Esophagus squamous epithelium (tissue), 5 donors: ENCODE data around the gene ANKRD11. TPM values are rescaled to one million over a fixed set of nuclear protein-coding genes. Genes with fewer than 3 reads are reported as not detected.

ENCODE experiments used
- DNase-seq: peaks from one replicate; lab custom pipeline; 2025; lab: John Stamatoyannopoulos, UW
- H3K27ac ChIP-seq, 4 donors: fragments of 200-600 bp; sonication (generic); one replicate each; pipeline ENCODE4 v1.5.1; 2016 to 2019; ENCODE audit warnings: mild to moderate bottlenecking in 1 of 4
- H3K27me3 ChIP-seq, 4 donors: fragments of 200-600 bp; sonication (generic); 1 replicate in 3 of 4; 2 replicates in 1 of 4; pipeline versions ENCODE4 v1.5.1 to v1.6.0; 2017 to 2021; ENCODE audit warnings: antibody characterized with exemption in 1 of 4
- H3K36me3 ChIP-seq, 3 donors: fragments of 200-600 bp; sonication (generic); one replicate each; pipeline ENCODE4 v1.5.1; 2016 to 2019
- H3K4me1 ChIP-seq, 3 donors: fragments of 200-600 bp; sonication (generic); one replicate each; pipeline ENCODE4 v1.5.1; 2017 to 2019
- H3K4me3 ChIP-seq, 4 donors: fragments of 200-600 bp; sonication (generic); 1 replicate in 3 of 4; 2 replicates in 1 of 4; pipeline ENCODE4 v1.5.1; 2016 to 2019; ENCODE audit warnings: mild to moderate bottlenecking in 2 of 4, moderate library complexity in 1 of 4
- H3K9me3 ChIP-seq, 3 donors: fragments of 200-600 bp; sonication (generic); one replicate each; pipeline ENCODE4 v1.5.1; 2016 to 2019
- POLR2A ChIP-seq, 4 donors: fragments of 450-650 bp; IDR thresholded peaks; one replicate each; pipeline ENCODE4 v1.6.1; 2017; ENCODE audit warnings: antibody characterized with exemption in 4 of 4, mild to moderate bottlenecking in 4 of 4, moderate library complexity in 3 of 4
- WGBS, 2 donors: methylation state at CpG; one replicate each; pipeline ENCODE4 v1.1.5; 2018; 5-methylcytosine and 5-hydroxymethylcytosine counted together
- intact Hi-C: fragments of 100-400 bp; cut with DNase I; formaldehyde crosslinking; loops from one replicate; pipeline ENCODE4 v1.15.0; 2022
- total RNA-seq, 4 donors: library from RNA; depleted of rRNA; stranded (reverse); fragments of >200 nt; gene quantifications; one replicate each; pipeline ENCODE4 v1.1.0, GENCODE V29; 2016
- TF ChIP-seq, protein P1 (sequence below), 6 experiments: fragments of 450-650 bp in 4 of 6; fragments of 200-600 bp in 2 of 6; sonication (generic) in 2 of 6; IDR thresholded peaks; one replicate each; pipeline ENCODE4 v1.5.1; 2016 to 2019; ENCODE audit warnings: antibody characterized with exemption in 6 of 6, mild to moderate bottlenecking in 4 of 6, moderate library complexity in 4 of 6
- donor health status: DM: yes; HTN: yes; CAD: no.

ANKRD11 gene
- total RNA-seq, 4 donors from 2014 or later, result 51.0 to 72.7 (median 66.9) TPM

DNA sequence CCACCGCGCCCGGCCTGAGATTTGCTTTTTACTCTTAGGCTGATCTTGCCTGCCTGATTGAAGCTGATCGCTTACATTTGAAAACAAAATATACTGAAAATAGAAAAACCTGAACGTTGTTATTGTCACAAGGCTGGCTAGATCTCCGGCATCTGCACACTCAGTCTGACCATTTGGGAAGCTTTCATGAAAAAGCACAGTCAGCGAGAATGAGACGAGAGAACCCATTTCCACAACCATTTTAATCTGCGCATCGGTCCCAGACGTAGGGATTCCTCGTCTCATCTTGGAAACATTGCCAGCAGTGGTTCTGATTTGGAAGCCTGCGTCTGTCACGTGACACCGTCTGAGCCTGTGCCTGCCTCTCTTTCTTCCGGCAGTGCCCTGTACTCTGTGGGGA is 38.7 kb upstream of the ANKRD11 start:
- Histone ChIP-seq H3K36me3 (peaks cover 40 to 100% (median 49%) of the 10 kb centered on the region in 3 donors), H3K4me3 (no peak overlapping the region), H3K9me3 (no peaks in the 10 kb centered on the region), H3K4me1 (peaks cover 0 to 8% (median 0%) of the 10 kb centered on the region in 3 donors), H3K27ac (no peak overlapping the region), H3K27me3 (no peaks in the 10 kb centered on the region)
- TF ChIP-seq POLR2A (IDR thresholded peaks at IDR 0.05), result no peak
- TF ChIP-seq, protein P1, sequence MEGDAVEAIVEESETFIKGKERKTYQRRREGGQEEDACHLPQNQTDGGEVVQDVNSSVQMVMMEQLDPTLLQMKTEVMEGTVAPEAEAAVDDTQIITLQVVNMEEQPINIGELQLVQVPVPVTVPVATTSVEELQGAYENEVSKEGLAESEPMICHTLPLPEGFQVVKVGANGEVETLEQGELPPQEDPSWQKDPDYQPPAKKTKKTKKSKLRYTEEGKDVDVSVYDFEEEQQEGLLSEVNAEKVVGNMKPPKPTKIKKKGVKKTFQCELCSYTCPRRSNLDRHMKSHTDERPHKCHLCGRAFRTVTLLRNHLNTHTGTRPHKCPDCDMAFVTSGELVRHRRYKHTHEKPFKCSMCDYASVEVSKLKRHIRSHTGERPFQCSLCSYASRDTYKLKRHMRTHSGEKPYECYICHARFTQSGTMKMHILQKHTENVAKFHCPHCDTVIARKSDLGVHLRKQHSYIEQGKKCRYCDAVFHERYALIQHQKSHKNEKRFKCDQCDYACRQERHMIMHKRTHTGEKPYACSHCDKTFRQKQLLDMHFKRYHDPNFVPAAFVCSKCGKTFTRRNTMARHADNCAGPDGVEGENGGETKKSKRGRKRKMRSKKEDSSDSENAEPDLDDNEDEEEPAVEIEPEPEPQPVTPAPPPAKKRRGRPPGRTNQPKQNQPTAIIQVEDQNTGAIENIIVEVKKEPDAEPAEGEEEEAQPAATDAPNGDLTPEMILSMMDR (IDR thresholded peaks at IDR 0.05), result no peak
- 88 to 93% methylated on average over 15 to 16 of the region's 16 CpGs for WGBS, 2 donors
- DNase-seq, result no peak
- intact Hi-C loops, result no loop called here

DNA sequence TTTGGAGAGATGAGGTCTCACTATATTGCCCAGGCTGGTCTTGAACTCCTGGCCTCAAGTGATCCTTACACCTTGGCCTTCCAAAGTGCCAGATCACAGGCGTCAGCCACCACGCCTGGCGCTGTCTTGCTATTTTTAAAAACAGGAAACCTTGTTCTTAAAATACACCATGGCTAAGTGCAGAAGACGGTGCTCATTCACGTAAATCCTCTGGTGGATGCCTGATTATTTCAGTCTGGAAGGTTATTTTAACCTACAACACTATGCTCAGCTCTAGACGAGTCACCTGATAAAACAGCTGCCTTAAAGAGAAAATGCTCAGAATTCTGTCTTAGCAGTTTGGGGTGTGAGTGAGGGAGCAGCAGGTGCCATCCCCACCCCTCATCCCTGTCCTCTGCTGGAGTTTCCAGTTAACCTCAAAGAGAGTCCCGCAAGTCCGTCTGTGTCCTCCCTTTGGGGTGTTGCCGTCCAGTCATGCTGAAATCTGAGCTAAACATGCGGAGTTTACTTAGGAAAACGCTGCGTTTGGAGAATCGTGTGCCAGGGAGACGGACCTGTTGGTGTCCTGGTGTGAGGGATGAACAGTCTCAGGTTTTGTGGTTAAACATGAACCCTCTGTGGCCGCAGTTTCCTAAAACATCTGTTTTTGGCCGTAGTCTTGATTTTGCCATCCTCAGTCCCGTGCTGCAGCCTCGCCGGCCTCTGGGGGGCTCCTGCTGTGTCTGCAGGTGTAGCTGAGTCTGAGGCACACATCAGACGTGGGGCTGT is 35.0 kb upstream of the ANKRD11 start:
- Histone ChIP-seq H3K27me3 (no peaks in the 10 kb centered on the region), H3K9me3 (no peaks in the 10 kb centered on the region), H3K36me3 (peaks cover 25 to 100% (median 49%) of the 10 kb centered on the region in 3 donors), H3K27ac (no peak overlapping the region), H3K4me1 (no peaks in the 10 kb centered on the region), H3K4me3 (no peak overlapping the region)
- intact Hi-C loops, result no loop called here
- 77 to 81% methylated on average over 19 to 20 of the region's 20 CpGs for WGBS, 2 donors
- TF ChIP-seq, protein P1 (IDR thresholded peaks at IDR 0.05), result no peak
- TF ChIP-seq POLR2A (IDR thresholded peaks at IDR 0.05), result no peak
- no peak for DNase-seq

DNA sequence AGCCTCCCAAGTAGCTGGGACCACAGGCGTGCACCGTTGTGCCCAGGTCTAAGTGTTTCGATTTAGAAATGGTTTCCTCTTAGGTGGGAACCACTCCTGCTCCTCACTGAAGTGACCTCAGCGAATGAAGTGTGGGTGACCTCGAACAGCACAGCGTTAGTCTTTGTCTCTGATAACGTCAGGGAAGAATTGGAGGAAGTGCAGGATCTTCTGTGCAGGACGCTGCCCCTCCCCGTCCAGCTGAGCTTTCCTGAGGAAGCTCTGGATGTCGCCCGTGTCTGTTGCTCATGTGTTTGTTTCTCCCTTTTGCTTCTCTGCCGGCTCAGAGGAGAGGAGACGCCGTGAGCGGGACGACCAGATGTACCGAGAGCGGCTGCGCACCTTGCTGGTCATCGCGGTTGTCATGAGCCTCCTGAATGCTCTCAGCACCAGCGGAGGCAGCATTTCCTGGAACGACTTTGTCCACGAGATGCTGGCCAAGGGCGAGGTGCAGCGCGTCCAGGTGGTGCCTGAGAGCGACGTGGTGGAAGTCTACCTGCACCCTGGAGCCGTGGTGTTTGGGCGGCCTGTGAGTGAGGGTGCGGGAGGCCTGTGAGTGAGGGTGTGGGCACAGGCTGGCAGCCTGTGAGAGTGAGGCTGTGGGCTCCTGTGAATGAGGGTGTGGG is 33.5 kb upstream of the ANKRD11 start:
- no peaks in the 10 kb centered on the region for H3K4me1 ChIP-seq
- no peaks in the 10 kb centered on the region for H3K27me3 ChIP-seq
- H3K9me3 ChIP-seq, result no peaks in the 10 kb centered on the region
- H3K27ac ChIP-seq, result no peak overlapping the region
- TF ChIP-seq, protein P1 (IDR thresholded peaks at IDR 0.05), result no peak
- TF ChIP-seq POLR2A (IDR thresholded peaks at IDR 0.05), result no peak
- no peak overlapping the region for H3K4me3 ChIP-seq
- peaks cover 24 to 100% (median 48%) of the 10 kb centered on the region in 3 donors for H3K36me3 ChIP-seq
- WGBS, 2 donors, result 88% methylated on average over 18 to 19 of the region's 32 CpGs
- intact Hi-C loops, result no loop called here
- no peak for DNase-seq

DNA sequence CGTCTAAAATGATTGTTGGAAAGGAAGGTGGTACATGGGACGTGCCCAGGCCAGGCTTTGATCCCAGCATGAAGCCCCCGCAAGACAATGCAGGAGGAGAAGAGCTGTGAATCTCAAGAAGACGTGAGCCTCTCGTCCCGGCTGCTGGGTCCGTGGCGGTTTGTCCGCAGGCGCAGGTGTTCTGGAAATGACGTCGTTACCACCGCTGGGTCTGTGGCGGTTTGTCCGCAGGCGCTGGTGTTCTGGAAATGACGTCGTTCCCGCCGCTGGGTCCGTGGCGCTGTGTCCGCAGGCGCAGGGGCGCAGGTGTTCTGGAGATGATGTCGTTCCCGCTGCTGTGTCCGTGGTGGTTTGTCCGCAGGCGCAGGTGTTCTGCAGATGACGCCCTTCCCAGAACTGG is 31.9 kb upstream of the ANKRD11 start:
- intact Hi-C loops, result no loop called here
- DNase-seq, result no peak
- no peak overlapping the region for H3K27ac ChIP-seq
- H3K27me3 ChIP-seq, result no peaks in the 10 kb centered on the region
- no peaks in the 10 kb centered on the region for H3K9me3 ChIP-seq
- no peaks in the 10 kb centered on the region for H3K4me1 ChIP-seq
- peaks cover 24 to 100% (median 45%) of the 10 kb centered on the region in 3 donors for H3K36me3 ChIP-seq
- TF ChIP-seq POLR2A (IDR thresholded peaks at IDR 0.05), result no peak
- TF ChIP-seq, protein P1 (IDR thresholded peaks at IDR 0.05), result no peak
- H3K4me3 ChIP-seq, result no peak overlapping the region
- 90 to 92% methylated on average over 7 to 18 of the region's 31 CpGs for WGBS, 2 donors

DNA sequence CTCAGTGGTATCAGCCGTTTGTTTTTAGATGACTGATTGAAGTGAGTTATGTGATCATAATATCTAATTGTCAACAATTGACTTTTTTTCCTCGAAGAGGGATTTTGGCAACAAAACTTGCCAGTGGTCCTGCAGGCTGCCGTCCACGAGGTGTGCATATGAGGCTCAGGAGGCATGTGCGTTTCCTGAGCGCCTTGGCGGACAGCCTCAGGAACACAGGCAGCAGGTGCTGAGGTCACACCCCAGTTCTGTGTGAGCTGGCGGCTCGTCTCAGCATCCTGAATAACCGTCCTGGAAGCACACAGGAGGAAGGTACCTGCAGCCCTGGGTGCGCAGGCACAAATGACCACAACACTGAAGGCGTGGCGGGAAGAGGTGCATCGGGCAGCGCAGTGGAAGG is 29.5 kb upstream of the ANKRD11 start:
- Histone ChIP-seq H3K4me1 (no peaks in the 10 kb centered on the region), H3K4me3 (no peak overlapping the region), H3K36me3 (peaks cover 7 to 100% (median 44%) of the 10 kb centered on the region in 3 donors), H3K27me3 (no peaks in the 10 kb centered on the region), H3K27ac (no peak overlapping the region), H3K9me3 (no peaks in the 10 kb centered on the region)
- 68 to 89% methylated on average over 7 to 11 of the region's 15 CpGs for WGBS, 2 donors
- TF ChIP-seq, protein P1 (IDR thresholded peaks at IDR 0.05), result no peak
- TF ChIP-seq POLR2A (IDR thresholded peaks at IDR 0.05), result no peak
- intact Hi-C loops, result no loop called here
- DNase-seq, result no peak
